Measurements from ENCODE around the gene KCNQ2. TPM values are rescaled to one million over a fixed set of nuclear protein-coding genes. Genes with fewer than 3 reads are reported as not detected.

The KCNQ2 gene
- under 1 TPM in 1 of 4 donors, not detected in 3; 0.76 TPM for total RNA-seq

- DNase-seq (ENCODE audit: low spot score in 2 of 2), result no peak
- Histone ChIP-seq H3K27ac (no peak within 1 kb of the TSS), H3K4me1 (peaks cover 15% of the 10 kb centered on the region), H3K4me3 (peak within 1 kb of the TSS; percentile 32), H3K9me3 (no peaks in the 10 kb centered on the region), H3K36me3 (no peaks in the 10 kb centered on the region), H3K27me3 (peaks cover 92% of the 10 kb centered on the region)
- 17% methylated on average over 1 of the region's 111 CpGs for WGBS
- no peak for TF ChIP-seq POLR2A (IDR thresholded peaks at IDR 0.05)
- no peak for TF ChIP-seq EP300 (IDR thresholded peaks at IDR 0.05)
Measured at GRCh38 chr20:63471981-63472831, at the start of gene KCNQ2. TSS of gene KCNQ2 (minus strand) at chr20:63472655. CDS start at chr20:63472463, 192 bp downstream.

- H3K4me1 ChIP-seq, result peaks cover 32% of the 10 kb centered on the region
- no peak for DNase-seq (ENCODE audit: low spot score in 2 of 2)
- peak overlapping the region; percentile 75 for H3K4me3 ChIP-seq
- H3K27me3 ChIP-seq, result no peaks in the 10 kb centered on the region
- WGBS, result 31% methylated on average over 3 of the region's 23 CpGs
- H3K27ac ChIP-seq, result peak overlapping the region; percentile 98
- TF ChIP-seq CTCF (IDR thresholded peaks at IDR 0.05) (no peak), POLR2A (IDR thresholded peaks at IDR 0.05) (no peak), EP300 (IDR thresholded peaks at IDR 0.05) (no peak), POLR2AphosphoS5 (IDR thresholded peaks at IDR 0.05) (no peak)
- peaks cover 18% of the 10 kb centered on the region for H3K36me3 ChIP-seq
- H3K9me3 ChIP-seq, result no peaks in the 10 kb centered on the region
Measured at GRCh38 chr20:63521602-63522001, 49.1 kb upstream of the KCNQ2 start.

- peak; percentile 84 to 89 for DNase-seq (ENCODE audit: low spot score in 2 of 2)
- under 1% methylated on average over 17 of the region's 68 CpGs for WGBS
- peaks cover 18% of the 10 kb centered on the region for H3K36me3 ChIP-seq
Measured at GRCh38 chr20:63520934-63521601, 48.6 kb upstream of the KCNQ2 start.

GRCh38 chr20:63520504-63520933 is 48.1 kb upstream of the KCNQ2 start, which contains the start of gene PPDPF:
TSS of gene PPDPF (plus strand) at chr20:63520765. CDS start at chr20:63521309, 544 bp downstream.
- TF ChIP-seq POLR2A (IDR thresholded peaks at IDR 0.05) (peak; percentile 70 to 86), EP300 (IDR thresholded peaks at IDR 0.05) (no peak), CTCF (IDR thresholded peaks at IDR 0.05) (no peak), POLR2AphosphoS5 (IDR thresholded peaks at IDR 0.05) (peak; percentile 56 to 81 (median 80))
- H3K9me3 ChIP-seq, result no peaks in the 10 kb centered on the region
- peak within 1 kb of the TSS; percentile 98 for H3K27ac ChIP-seq
- H3K36me3 ChIP-seq, result peaks cover 18% of the 10 kb centered on the region
- WGBS, result 0% methylated on average over 18 of the region's 64 CpGs
- DNase-seq (ENCODE audit: low spot score in 2 of 2), result peak; percentile 89 to 92
- H3K4me1 ChIP-seq, result peaks cover 32% of the 10 kb centered on the region
- peak within 1 kb of the TSS; percentile 75 for H3K4me3 ChIP-seq
- H3K27me3 ChIP-seq, result no peaks in the 10 kb centered on the region

More at GRCh38 chr20:63520934-63521601, 48.6 kb upstream of the KCNQ2 start:
- TF ChIP-seq POLR2AphosphoS5 (IDR thresholded peaks at IDR 0.05) (peak in 1 of 3 donors; percentile 12), CTCF (IDR thresholded peaks at IDR 0.05) (no peak)
- H3K9me3 ChIP-seq, result no peaks in the 10 kb centered on the region
- H3K4me1 ChIP-seq, result peaks cover 32% of the 10 kb centered on the region
- no peaks in the 10 kb centered on the region for H3K27me3 ChIP-seq
- H3K27ac ChIP-seq, result peak overlapping the region; percentile 98
- H3K4me3 ChIP-seq, result peak overlapping the region; percentile 75

- peak; percentile 82 to 83 for DNase-seq (ENCODE audit: low spot score in 2 of 2)
- TF ChIP-seq EP300 (IDR thresholded peaks at IDR 0.05) (no peak), CTCF (IDR thresholded peaks at IDR 0.05) (peak in 1 of 2 donors; percentile 25)
- H3K4me1 ChIP-seq, result peaks cover 32% of the 10 kb centered on the region
- peak overlapping the region; percentile 98 for H3K27ac ChIP-seq
- peak overlapping the region; percentile 75 for H3K4me3 ChIP-seq
- H3K27me3 ChIP-seq, result no peaks in the 10 kb centered on the region
- 0% methylated on average over 13 of the region's 72 CpGs for WGBS
- H3K9me3 ChIP-seq, result no peaks in the 10 kb centered on the region
- peaks cover 18% of the 10 kb centered on the region for H3K36me3 ChIP-seq
Measured at GRCh38 chr20:63519668-63520503, 47.4 kb upstream of the KCNQ2 start.
